GM12872 (cell line): ENCODE data around the gene DLG3.

Experiments used
- CTCF ChIP-seq: IDR thresholded peaks from 3 replicates; pipeline ENCODE4 v1.5.1; 2011; ENCODE audit warnings: low read depth, mild to moderate bottlenecking, low read length, moderate library complexity; ENCODE audit not compliant: insufficient read depth

The DLG3 gene

GRCh38 chrX:70470850-70471289, 26.2 kb downstream of the DLG3 start:
- TF ChIP-seq CTCF, result no peak

GRCh38 chrX:70476166-70476933, 31.7 kb downstream of the DLG3 start:
- no peak for TF ChIP-seq CTCF

- TF ChIP-seq CTCF, result no peak
These were observed 32.5 kb downstream of the DLG3 start for GRCh38 chrX:70476934-70477733.

- no peak for TF ChIP-seq CTCF
These were observed 33.1 kb downstream of the DLG3 start for GRCh38 chrX:70477734-70478075.

- no peak for TF ChIP-seq CTCF
These were observed 34.1 kb downstream of the DLG3 start for GRCh38 chrX:70478526-70479245.

GRCh38 chrX:70479247-70479921, 34.7 kb downstream of the DLG3 start:
- TF ChIP-seq CTCF, result no peak
